Measurements from ENCODE around the gene NUFIP1. TPM values are rescaled to one million over a fixed set of nuclear protein-coding genes. Genes with fewer than 3 reads are reported as not detected.
"Not testable (repeated sequence)": the region's sequence is repeated elsewhere in the genome, so short reads cannot be mapped to it uniquely, and the experiment has no call there.

The NUFIP1 gene
- total RNA-seq = 2.6 TPM
- long read RNA-seq, partial matches to known transcripts = 0 of 3 reads
- long read RNA-seq, other reads (novel, unspliced or antisense) = 0 of 3 reads

GRCh38 chr13:44989071-44989889, at the start of gene NUFIP1, which contains the start of gene GPALPP1:
NUFIP1 (minus strand) TSS chr13:44989471; CDS start chr13:44989436, 35 bp downstream.
GPALPP1 (plus strand) TSS chr13:44989538; CDS start chr13:44989655, 117 bp downstream.
- ATAC-seq (ENCODE audit: poor library complexity) (peak; percentile 98), DNase-seq (peak; percentile 95)
- intact Hi-C loops (cut with DNase I) = no loop called here

- ATAC-seq (ENCODE audit: poor library complexity) = no peak
- DNase-seq = no peak
Measured at GRCh38 chr13:45036206-45036605, 46.9 kb upstream of the NUFIP1 start.

DNA sequence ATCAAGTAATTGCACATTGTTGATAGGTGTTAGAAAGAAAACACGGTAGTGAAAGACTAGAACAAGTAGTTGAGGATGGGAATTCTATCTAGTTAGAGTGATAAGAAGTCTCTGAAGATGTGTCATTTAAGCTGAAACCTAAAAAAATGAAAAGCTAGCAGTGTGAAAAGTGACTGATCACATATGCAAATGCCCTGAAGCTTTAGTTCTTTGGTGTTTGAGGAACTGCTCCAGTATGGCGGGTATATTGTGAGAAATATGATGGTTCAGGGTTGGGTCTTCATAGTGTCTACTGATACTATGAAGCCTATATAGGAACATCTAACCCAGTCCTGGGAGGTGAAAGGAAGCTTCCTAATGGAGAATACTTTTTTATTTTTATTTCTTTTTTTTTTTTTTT, 45.1 kb upstream of the NUFIP1 start:
- intact Hi-C loops (cut with DNase I) = no loop called here
- ATAC-seq (ENCODE audit: poor library complexity) = no peak
- no peak for DNase-seq

More at GRCh38 chr13:45036206-45036605, 46.9 kb upstream of the NUFIP1 start:
- intact Hi-C loops (cut with DNase I) = no loop called here

DNA sequence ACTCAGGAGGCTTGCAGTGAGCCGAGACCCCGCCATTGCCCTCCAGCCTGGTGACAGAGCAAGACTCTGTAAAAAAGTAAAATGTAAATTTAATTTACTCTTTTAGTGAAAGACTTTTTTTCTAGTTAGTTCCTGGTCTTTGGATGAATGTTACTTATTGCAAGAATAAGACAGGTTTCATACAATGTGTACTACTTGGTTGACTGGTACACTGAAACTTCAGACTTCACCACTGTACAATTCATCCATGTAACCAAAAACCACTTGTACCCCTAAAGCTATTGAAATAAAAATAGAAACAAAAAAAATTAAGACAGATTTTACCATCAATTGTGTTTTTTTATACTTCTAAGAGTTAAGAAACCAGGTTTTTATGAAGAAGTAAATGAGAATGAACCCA, 35.6 kb upstream of the NUFIP1 start:
- intact Hi-C loops (cut with DNase I) = no loop called here
- no peak for ATAC-seq (ENCODE audit: poor library complexity)
- no peak for DNase-seq

- intact Hi-C loops (cut with DNase I) = no loop called here
- ATAC-seq (ENCODE audit: poor library complexity) (no peak), DNase-seq (no peak)
Measured at GRCh38 chr13:45021250-45021649, 32.0 kb upstream of the NUFIP1 start.

GRCh38 chr13:45019981-45020380, 30.7 kb upstream of the NUFIP1 start:
- DNase-seq; ATAC-seq (ENCODE audit: poor library complexity); intact Hi-C loops (cut with DNase I): not testable (repeated sequence)

- ATAC-seq (ENCODE audit: poor library complexity) (no peak), DNase-seq (no peak)
- intact Hi-C loops (cut with DNase I) = no loop called here
Measured at GRCh38 chr13:45016792-45017425, 27.6 kb upstream of the NUFIP1 start.

DNA sequence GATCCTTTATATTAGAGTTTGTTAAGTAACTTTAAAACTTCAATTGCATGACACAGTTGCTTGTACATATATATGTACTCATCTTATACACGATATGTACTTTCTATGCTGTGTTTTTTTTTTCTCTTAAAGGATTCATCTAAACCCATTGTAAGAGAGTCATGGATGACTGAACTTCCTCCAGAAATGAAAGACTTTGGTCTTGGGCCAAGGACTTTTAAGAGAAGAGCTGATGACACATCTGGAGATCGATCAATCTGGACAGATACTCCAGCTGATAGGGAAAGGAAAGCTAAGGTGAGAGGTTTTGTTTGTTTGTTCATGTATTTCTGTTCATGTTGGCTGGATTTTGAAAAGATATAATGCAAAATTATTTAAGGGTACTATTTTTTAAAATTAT, 26.0 kb upstream of the NUFIP1 start:
- intact Hi-C loops (cut with DNase I) = no loop called here
- DNase-seq = no peak
- ATAC-seq (ENCODE audit: poor library complexity) = no peak

- intact Hi-C loops (cut with DNase I) = no loop called here
- DNase-seq (no peak), ATAC-seq (ENCODE audit: poor library complexity) (no peak)
Measured at GRCh38 chr13:45011198-45011597, 21.9 kb upstream of the NUFIP1 start.

- DNase-seq (no peak), ATAC-seq (ENCODE audit: poor library complexity) (peak; percentile 45)
- intact Hi-C loops (cut with DNase I) = no loop called here
Measured at GRCh38 chr13:45007823-45008222, 18.6 kb upstream of the NUFIP1 start.

GRCh38 chr13:45007225-45007624, 18.0 kb upstream of the NUFIP1 start:
- intact Hi-C loops (cut with DNase I) = no loop called here
- ATAC-seq (ENCODE audit: poor library complexity) = no peak
- DNase-seq = no peak

DNA sequence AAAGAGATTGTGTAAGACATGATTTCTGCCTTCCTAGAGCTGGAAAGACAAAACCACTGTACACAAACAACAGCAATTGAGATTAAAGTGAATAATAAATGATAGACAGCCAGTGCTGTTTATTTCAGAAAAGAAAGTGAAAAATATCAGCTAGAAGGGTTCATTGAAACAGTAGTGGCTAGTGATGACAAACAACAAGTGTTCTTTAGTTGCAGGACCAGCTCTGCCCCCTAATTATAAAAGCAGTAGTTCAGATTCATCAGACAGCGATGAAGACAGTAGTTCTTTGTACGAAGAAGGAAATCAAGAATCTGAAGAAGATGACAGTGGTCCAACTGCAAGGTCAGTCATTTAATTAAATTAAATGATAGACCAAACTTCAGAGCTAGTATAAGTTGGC, 14.8 kb upstream of the NUFIP1 start:
- DNase-seq (no peak), ATAC-seq (ENCODE audit: poor library complexity) (no peak)
- intact Hi-C loops (cut with DNase I) = no loop called here

- intact Hi-C loops (cut with DNase I) = no loop called here
- no peak for ATAC-seq (ENCODE audit: poor library complexity)
- no peak for DNase-seq
Measured at GRCh38 chr13:45003417-45003816, 14.1 kb upstream of the NUFIP1 start.

- intact Hi-C loops (cut with DNase I) = no loop called here
- ATAC-seq (ENCODE audit: poor library complexity) (peak; percentile 8), DNase-seq (no peak)
Measured at GRCh38 chr13:44989941-44990340, 670 bp upstream of the NUFIP1 start.

DNA sequence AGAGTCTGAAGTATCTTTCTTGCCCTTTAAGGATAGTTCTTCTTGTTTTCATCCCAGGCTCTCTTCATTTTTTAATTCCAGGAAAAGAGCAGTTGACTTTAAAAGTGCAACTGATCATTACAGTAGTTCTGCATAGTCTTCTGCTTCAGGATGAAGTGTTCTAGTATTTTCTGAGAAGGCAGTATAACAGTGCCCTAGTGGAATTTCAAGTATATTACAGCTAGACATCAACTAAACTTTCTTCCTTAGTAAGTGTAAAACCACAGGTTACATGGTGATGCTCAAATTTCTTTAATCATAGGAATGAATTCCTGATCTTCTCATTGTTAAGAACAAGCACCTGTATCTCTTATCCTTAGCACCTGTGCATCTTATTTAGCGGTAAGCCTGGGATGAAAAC, 10.9 kb downstream of the NUFIP1 start:
- intact Hi-C loops (cut with DNase I) = no loop called here
- ATAC-seq (ENCODE audit: poor library complexity) = no peak
- DNase-seq = no peak

- intact Hi-C loops (cut with DNase I) = no loop called here
- no peak for ATAC-seq (ENCODE audit: poor library complexity)
- no peak for DNase-seq
Measured at GRCh38 chr13:44976949-44977583, 12.2 kb downstream of the NUFIP1 start.

DNA sequence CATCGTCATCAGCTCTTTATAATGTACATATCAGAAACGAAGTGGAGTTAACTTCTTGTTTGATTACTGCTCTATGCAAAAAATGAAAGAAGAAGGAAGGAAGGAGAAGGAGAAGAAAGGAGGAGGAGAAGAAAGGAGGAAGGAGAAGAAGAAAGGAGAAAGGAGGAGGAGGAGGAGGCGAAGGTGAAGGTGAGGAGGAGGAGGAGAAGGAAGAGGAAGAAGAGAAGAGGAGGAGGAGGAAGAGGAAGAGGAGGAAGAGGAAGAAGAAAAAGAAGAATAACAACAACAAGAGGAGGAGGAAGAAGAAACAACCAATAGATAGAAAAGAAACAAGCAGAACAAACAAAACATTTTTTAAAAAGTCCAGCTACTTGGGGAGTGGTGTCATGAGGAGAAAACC, 13.1 kb downstream of the NUFIP1 start:
- intact Hi-C loops (cut with DNase I) = no loop called here
- no peak for ATAC-seq (ENCODE audit: poor library complexity)

GRCh38 chr13:44974056-44974793, 15.0 kb downstream of the NUFIP1 start:
- ATAC-seq (ENCODE audit: poor library complexity) (peak; percentile 42), DNase-seq (peak; percentile 54)
- intact Hi-C loops (cut with DNase I) = no loop called here

More for the DNA sequence above, 13.1 kb downstream of the NUFIP1 start:
- DNase-seq = no peak

Data from Right ventricle myocardium superior (tissue), 1 donor.